Liver (tissue), 9 donors: ENCODE results near the gene PODXL2. TPM values are rescaled to one million over a fixed set of nuclear protein-coding genes. Genes with fewer than 3 reads are reported as not detected.

Experiments
- DNase-seq: peaks from one replicate; pipeline ENCODE4 v3.0.0-alpha.2; 2017; ENCODE audit warnings: low spot score
- H3K27ac ChIP-seq, 2 donors: one replicate each; pipeline ENCODE4 v1.7.0; 2013; ENCODE audit warnings: inconsistent platforms in 2 of 2, low read length in 2 of 2, control low read depth in 1 of 2, low read depth in 1 of 2, mild to moderate bottlenecking in 1 of 2
- H3K27me3 ChIP-seq, 4 donors: one replicate each; pipeline versions ENCODE4 v1.6.1 to v1.7.0; 2013; ENCODE audit warnings: low read length in 3 of 4, inconsistent platforms in 1 of 4, mild to moderate bottlenecking in 1 of 4, moderate library complexity in 1 of 4; ENCODE audit not compliant: control insufficient read depth in 4 of 4, insufficient read depth in 4 of 4
- H3K36me3 ChIP-seq, 4 donors: one replicate each; pipeline versions ENCODE4 v1.6.1 to v1.7.0; 2013; ENCODE audit warnings: low read length in 3 of 4, mild to moderate bottlenecking in 3 of 4, low read depth in 1 of 4, moderate library complexity in 1 of 4; ENCODE audit not compliant: control insufficient read depth in 4 of 4, insufficient read depth in 3 of 4
- H3K4me1 ChIP-seq, 4 donors: one replicate each; pipeline versions ENCODE4 v1.6.1 to v1.7.0; 2013; ENCODE audit warnings: low read length in 3 of 4, mild to moderate bottlenecking in 3 of 4, moderate library complexity in 1 of 4; ENCODE audit not compliant: control insufficient read depth in 4 of 4, insufficient read depth in 4 of 4
- H3K4me3 ChIP-seq, 3 donors: one replicate each; pipeline versions ENCODE4 v1.6.1 to v1.7.0; 2013; ENCODE audit warnings: low read length in 3 of 3, control low read depth in 1 of 3, low read depth in 1 of 3, mild to moderate bottlenecking in 1 of 3
- H3K9ac ChIP-seq, 2 donors: one replicate each; pipeline ENCODE4 v1.7.0; 2013; ENCODE audit warnings: low read length in 2 of 2, mild to moderate bottlenecking in 2 of 2, moderate library complexity in 2 of 2, control low read depth in 1 of 2, low read depth in 1 of 2
- H3K9me3 ChIP-seq, 4 donors: one replicate each; pipeline versions ENCODE4 v1.6.1 to v1.7.0; 2013; ENCODE audit warnings: low read length in 3 of 4; ENCODE audit not compliant: control insufficient read depth in 4 of 4
- FOXA1 ChIP-seq: IDR thresholded peaks from 2 replicates; pipeline ENCODE4 v1.6.1; 2016; ENCODE audit warnings: antibody characterized with exemption
- FOXA2 ChIP-seq: IDR thresholded peaks from 2 replicates; pipeline ENCODE4 v1.6.1; 2016; ENCODE audit warnings: antibody characterized with exemption
- GABPA ChIP-seq, 2 donors: IDR thresholded peaks in 1 of 2; conservative IDR thresholded peaks in 1 of 2; 2 replicates each; pipeline ENCODE4 v1.6.1; 2016; ENCODE audit warnings: antibody characterized with exemption in 2 of 2, mild to moderate bottlenecking in 1 of 2, moderate library complexity in 1 of 2
- HNF4A ChIP-seq, 2 donors: conservative IDR thresholded peaks; 2 replicates each; pipeline ENCODE4 v1.6.1; 2016; ENCODE audit warnings: antibody characterized with exemption in 2 of 2, mild to moderate bottlenecking in 2 of 2
- HNF4G ChIP-seq: IDR thresholded peaks from 2 replicates; pipeline ENCODE4 v1.6.1; 2016; ENCODE audit warnings: antibody characterized with exemption
- JUND ChIP-seq, 2 donors: IDR thresholded peaks; 2 replicates each; pipeline ENCODE4 v1.6.1; 2016; ENCODE audit warnings: antibody characterized with exemption in 2 of 2
- NR2F2 ChIP-seq: IDR thresholded peaks from 2 replicates; pipeline ENCODE4 v1.6.1; 2016; ENCODE audit warnings: antibody characterized with exemption
- RAD21 ChIP-seq, 2 donors: IDR thresholded peaks; 2 replicates each; pipeline ENCODE4 v1.6.1; 2016; ENCODE audit warnings: antibody characterized with exemption in 2 of 2, mild to moderate bottlenecking in 2 of 2
- RXRA ChIP-seq, 2 donors: IDR thresholded peaks; 2 replicates each; pipeline ENCODE4 v1.6.1; 2017 to 2018; ENCODE audit warnings: antibody characterized with exemption in 2 of 2, mild to moderate bottlenecking in 1 of 2
- SP1 ChIP-seq: IDR thresholded peaks from 2 replicates; pipeline ENCODE4 v1.6.1; 2018; ENCODE audit warnings: antibody characterized with exemption, mild to moderate bottlenecking
- TAF1 ChIP-seq: conservative IDR thresholded peaks from 2 replicates; pipeline ENCODE4 v1.6.1; 2016; ENCODE audit warnings: antibody characterized with exemption, mild to moderate bottlenecking
- WGBS: extraction: QIAGEN DNeasy Blood & Tissue Kit; methylation state at CpG from one replicate; pipeline ENCODE4 v1.1.7; 2013; 5-methylcytosine and 5-hydroxymethylcytosine counted together
- polyA plus RNA-seq, 2 donors: library from polyadenylated mRNA; stranded (reverse) in 1 of 2; unstranded in 1 of 2; fragments of 200-250 nt in 1 of 2; fragments of >200 nt in 1 of 2; fragmentation: Nextera tagmentation in 1 of 2; extraction: Ambion mirVana in 1 of 2; gene quantifications; one replicate each; pipeline versions ENCODE4 v1.2.1 to v1.2.3, GENCODE V29; 2013 to 2015
- total RNA-seq, 2 donors: library from RNA; depleted of rRNA; stranded (reverse); fragments of >200 nt; gene quantifications; one replicate each; pipeline ENCODE4 v1.2.3, GENCODE V29; 2014
- TF ChIP-seq, protein P1 (sequence below): fragments of 150-350 bp; IDR thresholded peaks from 2 replicates; pipeline ENCODE4 v1.5.1; 2017; ENCODE audit warnings: improper control_type of control experiment, low read depth, low read length; ENCODE audit not compliant: missing input control
- TF ChIP-seq, protein P2 (sequence below): IDR thresholded peaks from 2 replicates; pipeline ENCODE4 v1.6.1; 2016; ENCODE audit warnings: antibody characterized with exemption
- TF ChIP-seq, protein P3 (sequence below): IDR thresholded peaks from 2 replicates; pipeline ENCODE4 v1.6.1; 2016; ENCODE audit warnings: antibody characterized with exemption, mild to moderate bottlenecking
- TF ChIP-seq, protein P4 (sequence below): IDR thresholded peaks from 2 replicates; pipeline ENCODE4 v1.6.1; 2016; ENCODE audit warnings: antibody characterized with exemption
- donor health status: healthy.
- donor health status: healthy.
- donor health status: healthy.
- donor health status: healthy.
- donor health status: healthy.

Gene PODXL2
- total and polyA plus RNA-seq, 4 donors: 0.47 to 1.4 (median 0.88) TPM

DNA sequence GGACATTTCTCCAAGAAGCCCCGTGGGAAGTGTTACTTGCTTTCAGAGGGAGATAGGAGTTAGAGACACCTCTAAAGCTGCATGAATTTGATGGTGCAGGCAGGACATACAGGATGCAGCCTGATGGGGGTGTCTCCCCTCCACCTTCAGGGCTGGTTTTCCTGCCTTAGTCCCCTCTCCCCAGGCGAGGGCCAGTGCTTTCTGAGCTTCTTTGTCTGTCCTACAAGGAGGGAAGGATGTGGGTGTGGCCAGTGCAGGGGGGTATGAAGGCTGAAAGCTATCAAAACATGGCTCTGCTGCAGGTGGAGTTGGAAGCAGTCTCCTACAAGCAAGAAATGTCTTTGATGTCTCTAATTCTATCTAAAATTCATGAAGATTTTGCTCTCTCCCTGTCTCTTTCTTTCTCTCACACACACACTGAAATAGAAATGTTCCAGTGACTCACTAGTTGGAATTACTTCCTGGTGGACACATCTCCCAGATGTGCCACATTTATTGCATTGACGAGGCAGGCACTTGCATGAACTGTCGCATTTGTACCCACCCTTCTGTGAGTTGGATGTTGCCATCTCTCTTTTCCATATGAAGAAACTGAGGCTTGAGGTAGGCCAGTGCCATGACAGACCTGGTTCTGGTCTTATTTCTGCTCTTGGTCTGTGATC is 13.9 kb upstream of the PODXL2 start:
- Histone ChIP-seq H3K9me3 (no peaks in the 10 kb centered on the region), H3K4me3 (no peak overlapping the region), H3K9ac (no peak overlapping the region), H3K27me3 (no peaks in the 10 kb centered on the region), H3K36me3 (peaks cover 0 to 3% (median 0%) of the 10 kb centered on the region in 4 donors), H3K27ac (no peak overlapping the region), H3K4me1 (peaks cover 5 to 14% (median 8%) of the 10 kb centered on the region in 4 donors)
- no peak for DNase-seq
- TF ChIP-seq, protein P1, sequence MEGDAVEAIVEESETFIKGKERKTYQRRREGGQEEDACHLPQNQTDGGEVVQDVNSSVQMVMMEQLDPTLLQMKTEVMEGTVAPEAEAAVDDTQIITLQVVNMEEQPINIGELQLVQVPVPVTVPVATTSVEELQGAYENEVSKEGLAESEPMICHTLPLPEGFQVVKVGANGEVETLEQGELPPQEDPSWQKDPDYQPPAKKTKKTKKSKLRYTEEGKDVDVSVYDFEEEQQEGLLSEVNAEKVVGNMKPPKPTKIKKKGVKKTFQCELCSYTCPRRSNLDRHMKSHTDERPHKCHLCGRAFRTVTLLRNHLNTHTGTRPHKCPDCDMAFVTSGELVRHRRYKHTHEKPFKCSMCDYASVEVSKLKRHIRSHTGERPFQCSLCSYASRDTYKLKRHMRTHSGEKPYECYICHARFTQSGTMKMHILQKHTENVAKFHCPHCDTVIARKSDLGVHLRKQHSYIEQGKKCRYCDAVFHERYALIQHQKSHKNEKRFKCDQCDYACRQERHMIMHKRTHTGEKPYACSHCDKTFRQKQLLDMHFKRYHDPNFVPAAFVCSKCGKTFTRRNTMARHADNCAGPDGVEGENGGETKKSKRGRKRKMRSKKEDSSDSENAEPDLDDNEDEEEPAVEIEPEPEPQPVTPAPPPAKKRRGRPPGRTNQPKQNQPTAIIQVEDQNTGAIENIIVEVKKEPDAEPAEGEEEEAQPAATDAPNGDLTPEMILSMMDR: no peak
- WGBS: 92% methylated on average over 4 of the region's 4 CpGs

DNA sequence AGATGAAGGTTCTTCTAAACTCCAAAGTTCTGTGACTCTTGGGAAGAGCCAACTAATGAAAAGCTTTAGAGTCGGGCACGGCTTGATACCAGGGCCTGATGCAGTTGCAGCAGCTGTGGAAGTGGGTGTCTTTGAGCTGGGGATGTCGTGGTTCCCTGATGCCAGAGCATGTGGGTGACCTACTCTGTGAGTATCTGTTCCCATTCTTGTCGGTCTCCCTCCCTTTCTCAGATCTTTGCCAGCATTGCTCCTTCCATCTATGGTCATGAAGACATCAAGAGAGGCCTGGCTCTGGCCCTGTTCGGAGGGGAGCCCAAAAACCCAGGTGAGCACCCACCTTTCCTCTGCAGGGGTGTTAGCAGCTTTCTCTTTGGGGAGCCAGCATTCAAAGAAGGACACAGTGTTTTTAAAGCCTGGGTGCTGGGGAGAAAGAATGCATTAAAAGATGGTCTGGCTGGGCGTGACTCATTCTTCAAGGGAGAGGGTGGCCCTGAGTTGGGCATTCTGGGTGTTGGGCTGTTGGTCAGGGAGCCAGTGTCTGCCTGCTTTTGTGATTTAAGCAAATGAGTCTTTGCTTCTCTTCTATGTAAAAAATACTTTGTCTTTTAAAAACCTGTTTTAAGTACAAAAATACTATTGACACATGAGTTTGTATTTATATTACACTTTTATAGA is 13.2 kb upstream of the PODXL2 start:
- H3K9ac ChIP-seq: no peak overlapping the region
- H3K27me3 ChIP-seq: no peaks in the 10 kb centered on the region
- H3K27ac ChIP-seq: no peak overlapping the region
- no peak overlapping the region for H3K4me3 ChIP-seq
- peaks cover 0 to 5% (median 1%) of the 10 kb centered on the region in 4 donors for H3K36me3 ChIP-seq
- 92% methylated on average over 6 of the region's 6 CpGs for WGBS
- peaks cover 5 to 14% (median 8%) of the 10 kb centered on the region in 4 donors for H3K4me1 ChIP-seq
- H3K9me3 ChIP-seq: no peaks in the 10 kb centered on the region
- no peak for TF ChIP-seq FOXA1
- no peak for TF ChIP-seq RXRA (IDR thresholded peaks at IDR 0.05)
- no peak for TF ChIP-seq RAD21 (IDR thresholded peaks at IDR 0.05)
- TF ChIP-seq, protein P2, sequence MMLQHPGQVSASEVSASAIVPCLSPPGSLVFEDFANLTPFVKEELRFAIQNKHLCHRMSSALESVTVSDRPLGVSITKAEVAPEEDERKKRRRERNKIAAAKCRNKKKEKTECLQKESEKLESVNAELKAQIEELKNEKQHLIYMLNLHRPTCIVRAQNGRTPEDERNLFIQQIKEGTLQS: no peak
- TF ChIP-seq TAF1: no peak
- TF ChIP-seq SP1: no peak
- TF ChIP-seq HNF4A (conservative IDR thresholded peaks at IDR 0.05): no peak
- DNase-seq: no peak

DNA sequence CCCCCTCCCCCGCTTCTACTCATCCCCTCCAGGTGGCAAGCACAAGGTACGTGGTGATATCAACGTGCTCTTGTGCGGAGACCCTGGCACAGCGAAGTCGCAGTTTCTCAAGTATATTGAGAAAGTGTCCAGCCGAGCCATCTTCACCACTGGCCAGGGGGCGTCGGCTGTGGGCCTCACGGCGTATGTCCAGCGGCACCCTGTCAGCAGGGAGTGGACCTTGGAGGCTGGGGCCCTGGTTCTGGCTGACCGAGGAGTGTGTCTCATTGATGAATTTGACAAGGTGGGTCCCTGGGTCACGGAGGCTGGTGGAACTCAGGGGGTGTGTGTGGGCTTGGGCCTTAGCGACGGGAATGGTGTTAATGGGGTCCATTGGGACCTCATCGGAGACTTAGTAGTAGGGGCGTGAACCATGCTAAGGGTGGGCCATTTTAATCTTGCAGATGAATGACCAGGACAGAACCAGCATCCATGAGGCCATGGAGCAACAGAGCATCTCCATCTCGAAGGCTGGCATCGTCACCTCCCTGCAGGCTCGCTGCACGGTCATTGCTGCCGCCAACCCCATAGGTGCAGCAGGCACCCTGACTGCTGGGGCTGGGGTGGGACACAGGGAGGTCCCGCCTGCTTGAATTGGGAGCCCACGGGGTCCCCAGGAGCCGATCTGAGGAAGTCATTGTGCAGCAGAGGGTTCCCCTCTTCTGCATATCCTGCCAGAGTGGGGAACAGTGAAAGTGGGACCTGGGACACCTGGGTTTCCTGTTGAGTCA is 12.0 kb upstream of the PODXL2 start:
- Histone ChIP-seq H3K4me1 (peaks cover 5 to 14% (median 8%) of the 10 kb centered on the region in 4 donors), H3K9me3 (no peaks in the 10 kb centered on the region), H3K9ac (no peak overlapping the region), H3K27me3 (no peaks in the 10 kb centered on the region), H3K4me3 (no peak overlapping the region), H3K36me3 (peaks cover 0 to 8% (median 4%) of the 10 kb centered on the region in 4 donors), H3K27ac (no peak overlapping the region)
- WGBS: 97% methylated on average over 26 of the region's 26 CpGs
- no peak for DNase-seq
- no peak for TF ChIP-seq FOXA2
- no peak for TF ChIP-seq JUND (IDR thresholded peaks at IDR 0.05)
- TF ChIP-seq, protein P2: no peak
- TF ChIP-seq FOXA1: no peak
- TF ChIP-seq RXRA (IDR thresholded peaks at IDR 0.05): no peak
- no peak for TF ChIP-seq TAF1
- no peak for TF ChIP-seq RAD21 (IDR thresholded peaks at IDR 0.05)
- TF ChIP-seq, protein P3, sequence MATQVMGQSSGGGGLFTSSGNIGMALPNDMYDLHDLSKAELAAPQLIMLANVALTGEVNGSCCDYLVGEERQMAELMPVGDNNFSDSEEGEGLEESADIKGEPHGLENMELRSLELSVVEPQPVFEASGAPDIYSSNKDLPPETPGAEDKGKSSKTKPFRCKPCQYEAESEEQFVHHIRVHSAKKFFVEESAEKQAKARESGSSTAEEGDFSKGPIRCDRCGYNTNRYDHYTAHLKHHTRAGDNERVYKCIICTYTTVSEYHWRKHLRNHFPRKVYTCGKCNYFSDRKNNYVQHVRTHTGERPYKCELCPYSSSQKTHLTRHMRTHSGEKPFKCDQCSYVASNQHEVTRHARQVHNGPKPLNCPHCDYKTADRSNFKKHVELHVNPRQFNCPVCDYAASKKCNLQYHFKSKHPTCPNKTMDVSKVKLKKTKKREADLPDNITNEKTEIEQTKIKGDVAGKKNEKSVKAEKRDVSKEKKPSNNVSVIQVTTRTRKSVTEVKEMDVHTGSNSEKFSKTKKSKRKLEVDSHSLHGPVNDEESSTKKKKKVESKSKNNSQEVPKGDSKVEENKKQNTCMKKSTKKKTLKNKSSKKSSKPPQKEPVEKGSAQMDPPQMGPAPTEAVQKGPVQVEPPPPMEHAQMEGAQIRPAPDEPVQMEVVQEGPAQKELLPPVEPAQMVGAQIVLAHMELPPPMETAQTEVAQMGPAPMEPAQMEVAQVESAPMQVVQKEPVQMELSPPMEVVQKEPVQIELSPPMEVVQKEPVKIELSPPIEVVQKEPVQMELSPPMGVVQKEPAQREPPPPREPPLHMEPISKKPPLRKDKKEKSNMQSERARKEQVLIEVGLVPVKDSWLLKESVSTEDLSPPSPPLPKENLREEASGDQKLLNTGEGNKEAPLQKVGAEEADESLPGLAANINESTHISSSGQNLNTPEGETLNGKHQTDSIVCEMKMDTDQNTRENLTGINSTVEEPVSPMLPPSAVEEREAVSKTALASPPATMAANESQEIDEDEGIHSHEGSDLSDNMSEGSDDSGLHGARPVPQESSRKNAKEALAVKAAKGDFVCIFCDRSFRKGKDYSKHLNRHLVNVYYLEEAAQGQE: no peak
- TF ChIP-seq SP1: no peak
- TF ChIP-seq, protein P1: no peak
- no peak for TF ChIP-seq HNF4A (conservative IDR thresholded peaks at IDR 0.05)
- no peak for TF ChIP-seq NR2F2
- TF ChIP-seq, protein P4, sequence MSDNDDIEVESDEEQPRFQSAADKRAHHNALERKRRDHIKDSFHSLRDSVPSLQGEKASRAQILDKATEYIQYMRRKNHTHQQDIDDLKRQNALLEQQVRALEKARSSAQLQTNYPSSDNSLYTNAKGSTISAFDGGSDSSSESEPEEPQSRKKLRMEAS: no peak
- no peak for TF ChIP-seq HNF4G
- no peak for TF ChIP-seq GABPA (IDR thresholded peaks at IDR 0.05 in 1 of 2, conservative IDR thresholded peaks at IDR 0.05 in 1 of 2)
